NCI-H1048 (cell line): Measurements from ENCODE around the gene SMYD4.
A peak's percentile ranks its signal among the peaks of the same experiment; 100 is the strongest.
"Not testable (repeated sequence)": the region's sequence is repeated elsewhere in the genome, so short reads cannot be mapped to it uniquely, and the experiment has no call there.

Experiments used
- DNase-seq: peaks from one replicate; lab custom pipeline; 2025; lab: John Stamatoyannopoulos, UW

Gene SMYD4, protein sequence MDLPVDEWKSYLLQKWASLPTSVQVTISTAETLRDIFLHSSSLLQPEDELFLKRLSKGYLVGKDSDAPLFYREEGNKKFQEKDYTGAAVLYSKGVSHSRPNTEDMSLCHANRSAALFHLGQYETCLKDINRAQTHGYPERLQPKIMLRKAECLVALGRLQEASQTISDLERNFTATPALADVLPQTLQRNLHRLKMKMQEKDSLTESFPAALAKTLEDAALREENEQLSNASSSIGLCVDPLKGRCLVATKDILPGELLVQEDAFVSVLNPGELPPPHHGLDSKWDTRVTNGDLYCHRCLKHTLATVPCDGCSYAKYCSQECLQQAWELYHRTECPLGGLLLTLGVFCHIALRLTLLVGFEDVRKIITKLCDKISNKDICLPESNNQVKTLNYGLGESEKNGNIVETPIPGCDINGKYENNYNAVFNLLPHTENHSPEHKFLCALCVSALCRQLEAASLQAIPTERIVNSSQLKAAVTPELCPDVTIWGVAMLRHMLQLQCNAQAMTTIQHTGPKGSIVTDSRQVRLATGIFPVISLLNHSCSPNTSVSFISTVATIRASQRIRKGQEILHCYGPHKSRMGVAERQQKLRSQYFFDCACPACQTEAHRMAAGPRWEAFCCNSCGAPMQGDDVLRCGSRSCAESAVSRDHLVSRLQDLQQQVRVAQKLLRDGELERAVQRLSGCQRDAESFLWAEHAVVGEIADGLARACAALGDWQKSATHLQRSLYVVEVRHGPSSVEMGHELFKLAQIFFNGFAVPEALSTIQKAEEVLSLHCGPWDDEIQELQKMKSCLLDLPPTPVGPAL

DNA sequence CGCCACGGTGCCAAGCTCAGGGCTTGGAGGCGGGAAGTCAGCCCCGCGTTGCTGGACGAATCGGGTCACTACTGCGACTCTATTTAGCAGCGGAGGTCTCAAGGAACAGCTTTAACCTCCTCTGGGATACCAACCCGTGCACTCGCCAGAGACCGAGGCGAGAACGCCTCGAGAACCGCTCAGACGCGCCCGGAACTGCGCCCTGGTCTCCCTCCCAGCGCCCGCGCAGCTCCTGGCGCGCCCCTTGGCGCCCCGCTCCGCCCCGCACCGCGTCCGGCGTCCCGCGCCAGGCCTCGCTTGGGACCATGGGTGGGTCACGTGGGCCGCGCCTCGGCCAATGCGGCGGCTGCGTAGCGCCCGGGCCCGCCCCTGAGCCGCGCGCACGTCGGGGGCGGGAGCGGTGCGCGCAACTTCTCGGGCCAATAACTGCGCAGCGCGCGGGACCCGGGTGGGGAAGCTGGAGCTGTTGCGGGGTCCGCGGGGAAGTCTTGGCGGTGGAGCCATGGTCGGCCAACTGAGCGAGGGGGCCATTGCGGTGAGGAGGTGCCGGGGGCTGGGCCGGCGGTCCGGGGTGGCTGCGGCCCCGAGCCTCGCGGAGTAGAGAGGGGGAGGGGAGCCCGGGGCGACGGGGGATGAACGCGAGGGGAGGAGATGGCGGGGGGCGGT lies at the start of gene SMYD4, which contains the start of gene RPA1:
SMYD4 (minus strand) TSS at position 311 of the 666 bp plus-strand sequence. CDS start 1,908 bp downstream, outside the sequence.
RPA1 (plus strand) TSS at position 414 of the 666 bp plus-strand sequence; CDS start at position 503, 89 bp downstream.
- peak; percentile 86 for DNase-seq

DNA sequence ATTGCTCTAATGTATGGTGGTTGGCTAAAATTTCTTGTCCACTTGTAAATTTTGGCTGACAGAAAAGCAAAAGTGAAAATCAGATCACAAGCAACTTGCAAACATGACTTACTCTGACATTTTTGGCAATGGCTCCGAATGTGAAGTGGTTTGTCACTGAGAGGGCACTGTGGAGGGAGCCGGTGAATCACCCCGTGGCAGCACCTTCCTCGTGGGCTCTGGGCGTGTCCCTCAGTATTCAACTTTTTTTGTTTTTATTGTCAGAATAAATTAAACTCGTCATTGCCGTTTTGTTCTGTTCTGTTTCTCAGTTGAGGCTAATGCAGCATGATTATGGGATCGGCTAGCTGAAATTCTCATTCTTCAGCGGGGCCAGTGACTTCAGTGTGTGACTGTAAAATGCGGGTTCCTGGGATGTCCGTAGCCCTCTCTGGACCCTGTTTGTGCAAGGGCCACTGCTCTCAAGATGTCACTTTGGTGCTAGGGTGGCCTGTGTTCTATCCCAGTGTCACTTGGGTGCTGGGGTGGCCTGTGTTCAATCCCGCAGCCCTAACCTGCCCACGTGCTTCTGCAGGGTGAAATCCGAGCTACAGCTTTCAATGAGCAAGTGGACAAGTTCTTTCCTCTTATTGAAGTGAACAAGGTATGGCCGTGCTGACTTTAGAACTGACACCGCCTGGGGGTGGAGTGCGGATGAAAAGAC lies 48.9 kb upstream of the SMYD4 start:
- no peak for DNase-seq

DNA sequence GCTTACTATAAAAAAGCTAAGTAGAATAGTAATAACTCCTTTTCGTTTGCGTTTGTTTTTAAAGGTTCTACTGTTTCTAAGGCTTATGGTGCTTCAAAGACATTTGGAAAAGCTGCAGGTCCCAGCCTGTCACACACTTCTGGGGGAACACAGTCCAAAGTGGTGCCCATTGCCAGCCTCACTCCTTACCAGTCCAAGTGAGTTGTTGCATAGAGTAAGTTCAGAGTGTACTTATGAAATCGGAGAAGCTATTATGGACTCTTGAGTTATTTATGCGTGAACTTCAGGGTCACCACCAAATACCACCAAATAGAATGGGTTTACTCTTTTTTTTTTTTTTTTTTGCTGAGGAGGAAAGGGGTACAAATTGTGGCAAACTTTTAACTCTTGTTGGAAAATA lies 45.9 kb upstream of the SMYD4 start:
- no peak for DNase-seq

DNA sequence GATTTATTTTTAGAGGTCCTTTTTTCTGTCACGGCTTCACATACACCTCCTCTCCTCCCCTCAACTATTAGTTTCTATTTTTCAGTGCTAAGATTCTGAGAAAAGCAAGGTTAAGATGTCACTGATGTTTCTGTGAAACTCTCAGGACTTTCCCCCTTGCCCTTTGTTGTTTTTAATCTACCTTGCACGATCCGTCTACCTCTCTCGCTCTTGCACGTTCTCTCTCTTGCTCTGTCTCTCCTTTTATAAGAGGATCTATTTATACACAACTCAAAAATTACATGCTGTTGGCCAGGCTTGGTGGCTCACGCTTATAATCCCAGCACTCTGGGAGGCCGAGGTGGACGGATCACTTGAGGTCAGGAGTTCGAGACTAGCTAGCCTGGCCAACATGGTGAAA lies 43.7 kb upstream of the SMYD4 start:
- no peak for DNase-seq

DNA sequence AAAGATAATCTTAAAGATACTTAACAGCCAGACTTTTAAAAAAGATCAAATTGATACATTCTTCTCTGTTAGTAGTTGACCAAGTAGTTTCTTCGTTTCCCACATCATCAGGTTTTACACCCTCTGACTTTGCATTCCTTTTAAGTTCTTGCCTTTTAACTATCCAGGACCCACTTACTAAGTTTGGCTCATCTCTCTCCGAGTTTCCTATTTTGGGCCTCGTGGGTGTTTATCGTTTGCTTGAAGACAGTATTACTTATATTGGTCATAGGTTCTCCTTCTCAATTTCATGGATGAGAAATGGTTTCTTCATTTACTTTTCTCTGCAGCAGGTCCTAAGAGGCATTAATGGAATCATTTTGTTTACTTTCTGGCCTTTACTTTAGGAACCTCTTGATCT lies 43.3 kb upstream of the SMYD4 start:
- DNase-seq: no peak

DNA sequence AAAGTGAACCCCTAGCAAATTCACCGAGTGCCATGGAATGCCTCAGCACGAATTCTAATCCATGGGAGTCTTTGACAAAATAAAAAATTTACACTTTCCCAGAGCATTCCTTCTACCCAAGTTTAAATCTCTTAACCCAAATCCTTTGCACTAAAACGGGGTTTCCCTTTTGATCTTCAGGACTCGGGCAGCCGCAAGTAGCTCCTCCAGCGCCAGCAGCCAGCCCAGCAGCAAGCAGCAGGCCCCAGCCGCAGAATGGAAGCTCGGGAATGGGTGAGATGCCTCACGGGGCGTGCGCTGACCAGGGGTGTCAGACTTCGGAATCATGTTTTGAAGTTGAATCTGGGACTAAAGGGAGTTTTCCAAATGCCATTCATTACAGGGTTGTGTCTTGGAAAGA lies 42.6 kb upstream of the SMYD4 start:
- DNase-seq: no peak

DNA sequence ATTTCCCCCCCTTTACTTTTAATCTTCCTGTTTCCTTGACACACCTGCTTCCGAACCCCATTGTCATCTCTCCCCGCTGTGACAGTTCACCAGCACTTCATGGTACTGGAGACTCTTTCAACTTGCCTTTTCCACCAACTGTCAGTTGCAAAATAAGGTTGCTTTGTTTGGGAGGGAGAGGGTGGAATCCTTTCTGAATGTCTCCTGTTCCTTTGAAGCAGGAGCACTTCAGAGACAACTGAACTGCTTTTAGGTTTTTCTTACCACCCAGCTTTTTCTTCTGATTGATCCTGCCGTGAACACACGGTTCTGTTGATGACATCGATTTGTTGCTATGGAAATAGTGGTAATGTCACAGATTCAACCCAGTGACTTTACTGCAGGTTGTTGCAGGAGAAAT lies 42.1 kb upstream of the SMYD4 start:
- DNase-seq: no peak

DNA sequence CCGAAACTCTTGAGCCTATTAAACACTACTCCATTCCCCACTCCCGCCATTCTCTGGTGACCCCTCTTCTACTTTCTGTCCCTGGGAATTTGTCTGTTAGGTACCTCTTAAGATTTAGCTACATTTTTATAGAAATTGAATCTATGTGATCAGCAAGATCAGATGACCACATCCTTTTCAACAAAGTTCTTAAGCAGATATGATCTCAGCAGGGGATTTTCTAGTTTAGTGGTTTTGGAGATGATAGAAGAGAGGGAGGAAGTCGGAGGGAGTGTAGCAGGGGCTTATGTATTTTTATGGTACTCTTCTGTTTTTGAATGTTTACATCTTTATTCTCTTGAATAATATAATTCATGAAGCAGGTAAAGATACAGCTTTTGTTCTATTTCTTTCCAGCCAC lies 40.9 kb upstream of the SMYD4 start:
- no peak for DNase-seq

DNA sequence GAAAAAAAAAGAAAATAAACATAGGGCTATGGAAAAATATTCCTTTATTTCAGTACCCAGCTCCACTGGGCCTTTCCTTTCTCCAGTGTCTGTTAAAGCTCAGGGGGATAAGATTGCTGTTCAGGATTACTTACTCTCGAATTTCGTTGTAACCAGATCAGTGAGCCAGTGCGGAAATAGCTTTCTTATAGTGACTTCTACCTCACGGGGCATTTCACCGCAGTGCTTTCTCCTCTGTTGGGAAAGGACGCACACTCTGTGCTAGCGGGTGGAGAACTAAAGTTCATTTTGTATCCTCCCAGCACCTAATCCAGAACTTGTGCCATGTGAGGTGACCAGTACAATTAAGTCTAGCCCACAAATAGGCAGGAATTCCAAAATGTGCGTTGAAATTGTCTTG lies 38.4 kb upstream of the SMYD4 start:
- no peak for DNase-seq

DNA sequence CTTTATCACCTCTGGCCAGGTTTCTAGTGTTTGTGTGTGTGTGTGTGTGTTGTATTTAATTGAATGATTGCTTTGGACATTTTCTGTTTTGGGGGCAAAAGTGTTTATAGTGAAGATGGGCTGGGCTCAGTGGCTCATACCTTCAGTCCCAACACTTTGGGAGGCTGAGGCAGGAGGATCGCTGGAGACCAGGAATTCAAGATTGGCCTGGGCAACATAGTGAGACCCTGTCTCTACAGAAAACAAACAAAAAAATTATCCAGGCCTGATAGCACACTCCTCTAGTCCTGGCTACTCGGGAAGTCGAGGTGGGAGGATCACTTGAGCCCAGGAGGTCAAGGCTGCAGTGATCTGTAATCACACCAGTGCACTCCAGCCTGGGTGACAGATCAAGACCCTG lies 37.6 kb upstream of the SMYD4 start:
- DNase-seq: no peak

DNA sequence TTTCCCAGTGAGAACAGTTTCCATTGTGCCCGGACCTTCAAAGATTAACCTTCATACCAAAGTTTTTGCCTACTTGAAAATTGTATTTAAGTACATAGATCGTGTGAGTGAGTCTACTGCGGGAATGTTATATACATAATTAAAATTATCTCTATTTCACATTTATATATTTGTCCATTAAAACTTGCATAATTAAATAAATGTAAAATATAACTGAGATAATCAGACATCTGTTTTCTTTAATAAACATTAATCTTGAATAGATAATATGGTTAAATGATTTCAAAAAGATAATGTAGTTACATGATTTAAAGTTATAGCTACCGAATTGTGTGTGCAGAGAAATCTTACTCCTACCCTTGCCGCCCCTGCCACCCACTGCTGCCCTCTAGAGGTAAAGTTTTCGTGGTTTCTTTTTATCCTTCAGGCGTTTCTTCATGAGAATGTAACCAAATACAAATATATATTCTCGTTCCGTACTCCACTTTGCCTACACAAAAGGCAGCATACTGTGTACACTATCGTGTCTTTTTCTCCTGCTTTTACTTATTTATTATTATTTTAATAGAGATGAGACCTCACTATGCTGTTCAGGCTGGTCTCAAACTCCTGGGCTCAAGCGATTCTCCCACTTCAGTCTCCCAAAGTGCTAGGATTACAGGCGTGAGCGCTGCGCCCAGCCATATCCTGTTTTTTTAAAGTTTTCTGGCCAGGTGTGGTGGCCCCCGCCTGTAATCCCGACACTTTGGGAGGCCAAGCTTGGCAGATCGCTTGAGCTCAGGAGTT lies 35.7 kb upstream of the SMYD4 start:
- DNase-seq: peak; percentile 7

DNA sequence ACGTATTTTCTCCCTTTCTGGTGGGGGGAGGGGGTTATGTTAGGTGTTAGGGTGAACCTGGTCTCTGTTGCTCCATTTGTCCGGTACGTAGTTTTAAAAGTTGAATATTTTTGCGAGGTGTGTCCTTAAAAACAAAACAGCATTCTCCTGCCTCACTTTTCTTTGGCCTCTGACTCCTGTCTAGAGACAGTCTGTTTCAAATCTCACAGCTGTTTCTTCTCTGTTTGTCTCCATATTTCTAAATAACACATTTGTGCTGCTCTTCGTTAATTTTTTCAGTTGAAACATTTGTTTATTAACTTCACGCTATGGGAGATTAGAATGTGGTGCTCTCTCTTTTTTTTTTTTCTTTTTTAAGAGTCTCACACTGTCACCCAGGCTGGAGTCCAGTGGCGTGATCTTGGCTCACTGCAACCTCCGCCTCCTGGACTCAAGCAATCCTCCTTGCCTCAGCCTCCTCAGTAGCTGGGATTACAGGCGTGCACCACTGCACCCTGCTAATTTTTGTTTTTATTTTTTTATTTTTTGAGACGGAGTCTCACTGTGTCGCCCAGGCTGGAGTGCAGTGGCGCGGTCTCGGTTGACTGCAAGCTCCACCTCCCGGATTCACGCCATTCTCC lies 31.8 kb upstream of the SMYD4 start:
- DNase-seq: no peak

DNA sequence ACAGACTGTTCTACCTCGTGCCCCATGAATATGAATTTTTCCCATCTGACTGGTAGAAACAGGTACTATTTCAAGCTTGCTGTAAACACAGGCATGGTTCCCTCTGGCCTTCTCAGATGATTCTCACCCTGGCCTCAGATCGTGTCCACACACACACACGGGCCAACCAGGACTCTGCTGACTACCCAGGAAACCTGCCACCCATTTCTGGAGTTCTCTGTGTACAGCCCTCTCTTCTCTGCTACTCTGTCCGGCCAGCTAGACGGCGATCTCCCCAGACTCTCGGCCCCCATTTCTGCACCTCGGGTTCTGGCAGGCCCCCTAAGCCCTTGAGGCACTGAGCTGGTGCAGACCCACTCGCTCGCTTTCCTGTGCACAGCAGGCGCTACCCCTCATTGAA lies 31.3 kb upstream of the SMYD4 start:
- DNase-seq: no peak

DNA sequence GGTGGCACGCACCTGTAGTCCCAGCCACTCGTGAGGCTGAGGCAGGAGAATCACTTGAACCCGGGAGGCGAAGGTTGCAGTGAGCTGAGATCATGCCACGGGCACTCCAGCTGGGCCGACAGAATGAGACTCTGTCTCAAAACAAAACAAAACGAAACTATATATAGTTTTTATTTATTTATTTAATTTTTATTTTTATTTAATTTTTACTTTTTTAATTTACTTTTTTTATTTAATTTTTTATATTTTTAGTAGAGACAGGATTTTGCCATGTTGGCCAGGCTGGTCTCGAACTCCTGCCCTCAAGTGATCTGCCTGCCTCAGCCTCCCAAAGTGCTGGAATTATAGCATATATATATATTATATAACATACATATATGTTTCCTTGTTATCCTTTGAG lies 26.8 kb upstream of the SMYD4 start:
- not testable (repeated sequence) for DNase-seq

DNA sequence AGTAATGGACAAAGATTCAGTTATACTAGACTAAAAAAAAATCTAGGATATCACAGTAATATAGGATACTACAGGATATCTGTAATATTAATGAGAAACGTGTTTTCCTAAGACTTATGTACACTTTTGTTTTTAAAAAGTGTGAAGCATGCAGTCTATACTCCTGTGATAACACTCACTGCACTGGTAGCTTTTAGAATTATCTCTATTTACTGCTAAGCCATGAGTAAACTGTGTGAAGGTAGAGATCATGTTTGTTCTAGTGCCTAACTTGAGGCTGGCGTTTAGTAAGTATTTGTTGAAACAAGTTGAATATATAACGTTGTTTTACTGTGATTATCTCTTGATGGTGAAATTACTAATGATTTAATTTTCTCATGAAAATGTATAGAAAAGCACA lies 24.0 kb upstream of the SMYD4 start:
- DNase-seq: no peak

DNA sequence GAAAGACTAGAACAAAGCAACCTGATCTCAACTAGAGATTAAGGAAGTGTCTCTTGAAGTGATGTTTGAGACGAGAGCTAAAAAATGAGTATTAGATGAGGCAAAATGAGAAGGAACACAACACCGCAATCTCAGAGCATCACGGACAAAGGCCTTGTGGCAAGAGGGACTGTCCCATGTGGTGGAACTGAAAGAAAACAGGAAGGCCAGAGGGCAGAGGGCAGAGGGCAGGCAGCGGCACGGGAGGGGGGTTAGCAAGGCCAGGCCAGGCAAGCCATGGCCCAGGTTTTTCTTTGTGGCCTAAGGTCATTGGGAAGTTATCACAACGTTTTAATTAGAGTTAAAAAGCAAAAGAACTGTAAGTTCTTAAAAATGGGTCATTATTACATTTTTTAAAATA lies 22.6 kb upstream of the SMYD4 start:
- no peak for DNase-seq

DNA sequence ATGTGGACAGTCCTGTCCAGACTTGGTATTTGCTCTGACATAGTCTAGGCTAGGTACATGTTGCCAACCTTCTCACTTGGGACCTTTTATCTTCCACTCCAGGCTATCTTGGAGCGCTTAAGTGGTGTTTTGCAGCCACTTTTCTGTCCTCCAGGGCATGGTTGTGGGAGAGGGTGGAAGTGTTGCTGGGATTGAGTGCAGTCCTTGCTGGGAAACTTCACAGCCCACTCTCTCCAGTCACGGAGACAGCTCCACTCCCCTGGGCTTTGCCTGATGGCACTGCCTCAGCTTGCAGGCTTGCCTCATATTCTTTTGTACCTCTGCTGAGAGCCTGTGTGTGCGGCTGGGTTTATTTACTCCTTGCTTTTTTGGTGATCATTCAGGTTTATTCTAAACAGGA lies 17.5 kb upstream of the SMYD4 start:
- DNase-seq: no peak

DNA sequence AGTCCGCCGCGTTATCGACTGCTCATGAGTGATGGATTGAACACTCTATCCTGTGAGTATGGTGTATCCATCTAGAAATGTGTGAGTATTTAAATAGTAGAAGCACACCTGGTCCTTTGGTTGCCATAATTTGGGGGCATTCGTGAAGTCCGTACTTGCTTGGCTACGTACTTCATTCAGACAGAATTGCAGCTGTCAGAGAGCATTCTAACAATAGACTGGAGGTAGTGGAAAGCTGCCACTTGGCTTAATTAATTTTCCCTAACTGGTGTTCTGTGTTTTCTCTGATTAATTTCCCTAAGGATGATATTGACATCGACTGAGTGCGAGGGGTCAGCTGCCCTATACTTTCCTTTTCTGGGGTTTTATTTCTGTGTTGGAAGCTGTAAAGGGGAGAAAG lies 14.2 kb upstream of the SMYD4 start:
- DNase-seq: no peak

DNA sequence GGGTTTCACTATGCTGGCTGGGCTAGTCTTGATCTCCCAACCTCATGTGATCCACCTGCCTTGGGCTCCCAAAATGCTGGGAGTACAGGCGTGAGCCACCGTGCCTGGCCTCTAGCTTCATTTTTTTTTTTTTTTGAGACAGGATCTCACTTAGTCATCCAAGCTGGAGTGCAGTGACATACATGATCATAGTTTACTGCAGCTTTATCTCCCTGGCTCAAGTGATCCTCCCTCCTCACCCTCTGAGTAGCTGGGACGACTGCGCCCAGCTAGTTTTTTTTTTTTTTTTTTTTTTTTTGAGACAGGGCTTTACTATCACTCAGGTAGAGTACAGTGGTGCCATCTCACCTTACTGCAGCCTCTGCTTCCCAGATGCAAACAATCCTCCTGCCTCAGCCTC lies 9.8 kb upstream of the SMYD4 start:
- DNase-seq: no peak

DNA sequence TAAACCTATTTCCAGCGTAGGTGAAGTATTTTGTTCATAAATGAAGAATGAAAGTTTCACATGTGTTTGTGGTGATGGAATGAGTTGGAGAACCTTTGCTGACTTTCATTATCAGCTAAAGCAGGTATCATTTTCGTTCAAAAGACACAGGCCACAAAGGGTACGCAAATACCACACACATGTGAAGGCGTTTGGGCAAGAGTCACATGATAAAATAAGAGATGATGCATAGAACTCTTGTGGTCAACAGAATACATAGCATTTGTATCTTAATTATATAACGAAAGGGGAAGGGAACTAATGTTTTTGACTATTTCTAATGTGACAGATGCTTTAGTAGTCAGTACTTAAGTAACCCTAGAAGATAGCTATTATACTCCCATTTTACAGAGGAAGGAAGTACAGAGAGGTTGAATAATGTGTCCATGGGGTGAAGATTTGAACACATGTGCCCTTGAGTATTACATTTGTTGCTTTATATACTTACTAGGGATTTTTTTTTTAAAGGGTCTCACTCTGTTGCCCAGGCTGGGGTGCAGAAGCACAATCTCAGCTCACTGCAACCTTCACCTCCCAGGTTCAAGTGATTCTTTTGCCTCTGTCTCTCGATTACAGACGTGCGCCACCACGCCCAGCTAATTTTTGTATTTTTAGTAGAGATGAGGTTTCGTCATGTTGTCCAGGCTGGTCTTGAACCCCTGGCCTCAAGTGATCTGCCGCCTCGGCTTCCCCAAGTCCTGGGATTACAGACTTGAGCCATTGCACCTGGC lies 4.9 kb upstream of the SMYD4 start:
- DNase-seq: no peak
